ENCODE results near the gene HTR1B.

DNA sequence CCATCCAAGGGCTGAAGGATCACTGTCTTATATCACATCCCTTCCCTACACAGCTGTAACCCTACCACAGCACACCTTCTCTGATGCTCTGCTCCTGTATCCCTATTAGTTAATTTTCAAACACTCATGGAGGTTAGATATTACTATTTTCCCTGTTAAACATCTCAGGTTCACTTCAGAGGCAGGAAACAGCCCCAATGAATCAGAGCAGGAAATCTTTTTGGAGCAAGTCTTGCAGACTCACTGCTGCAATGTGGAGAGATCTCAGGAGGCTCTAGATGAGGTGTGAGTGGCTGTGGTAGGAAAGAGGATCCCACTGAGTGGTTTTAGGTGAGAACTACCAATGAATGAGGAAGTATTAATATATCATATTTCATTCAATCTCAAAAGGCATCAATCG is 19.7 kb upstream of the HTR1B start:
- TF ChIP-seq, protein P1, sequence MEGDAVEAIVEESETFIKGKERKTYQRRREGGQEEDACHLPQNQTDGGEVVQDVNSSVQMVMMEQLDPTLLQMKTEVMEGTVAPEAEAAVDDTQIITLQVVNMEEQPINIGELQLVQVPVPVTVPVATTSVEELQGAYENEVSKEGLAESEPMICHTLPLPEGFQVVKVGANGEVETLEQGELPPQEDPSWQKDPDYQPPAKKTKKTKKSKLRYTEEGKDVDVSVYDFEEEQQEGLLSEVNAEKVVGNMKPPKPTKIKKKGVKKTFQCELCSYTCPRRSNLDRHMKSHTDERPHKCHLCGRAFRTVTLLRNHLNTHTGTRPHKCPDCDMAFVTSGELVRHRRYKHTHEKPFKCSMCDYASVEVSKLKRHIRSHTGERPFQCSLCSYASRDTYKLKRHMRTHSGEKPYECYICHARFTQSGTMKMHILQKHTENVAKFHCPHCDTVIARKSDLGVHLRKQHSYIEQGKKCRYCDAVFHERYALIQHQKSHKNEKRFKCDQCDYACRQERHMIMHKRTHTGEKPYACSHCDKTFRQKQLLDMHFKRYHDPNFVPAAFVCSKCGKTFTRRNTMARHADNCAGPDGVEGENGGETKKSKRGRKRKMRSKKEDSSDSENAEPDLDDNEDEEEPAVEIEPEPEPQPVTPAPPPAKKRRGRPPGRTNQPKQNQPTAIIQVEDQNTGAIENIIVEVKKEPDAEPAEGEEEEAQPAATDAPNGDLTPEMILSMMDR (conservative IDR thresholded peaks at IDR 0.05; ENCODE audit: low read depth, low read length), result no peak
- TF ChIP-seq BHLHE40 (IDR thresholded peaks at IDR 0.05; ENCODE audit: low read depth, low read length), result no peak
- TF ChIP-seq RFX5 (IDR thresholded peaks at IDR 0.05; ENCODE audit: low read depth, low read length), result no peak
- TF ChIP-seq MXI1 (IDR thresholded peaks at IDR 0.05; ENCODE audit: borderline replicate concordance, low read depth, low read length), result no peak
- TF ChIP-seq RCOR1 (IDR thresholded peaks at IDR 0.05; ENCODE audit: insufficient replicate concordance, low read length), result no peak
- TF ChIP-seq POLR2A (IDR thresholded peaks at IDR 0.05; ENCODE audit: low read depth, low read length), result no peak
- TF ChIP-seq CHD1 (IDR thresholded peaks at IDR 0.05; ENCODE audit: low read depth, low read length), result no peak
- TF ChIP-seq, protein P2, sequence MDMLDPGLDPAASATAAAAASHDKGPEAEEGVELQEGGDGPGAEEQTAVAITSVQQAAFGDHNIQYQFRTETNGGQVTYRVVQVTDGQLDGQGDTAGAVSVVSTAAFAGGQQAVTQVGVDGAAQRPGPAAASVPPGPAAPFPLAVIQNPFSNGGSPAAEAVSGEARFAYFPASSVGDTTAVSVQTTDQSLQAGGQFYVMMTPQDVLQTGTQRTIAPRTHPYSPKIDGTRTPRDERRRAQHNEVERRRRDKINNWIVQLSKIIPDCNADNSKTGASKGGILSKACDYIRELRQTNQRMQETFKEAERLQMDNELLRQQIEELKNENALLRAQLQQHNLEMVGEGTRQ (IDR thresholded peaks at IDR 0.05; ENCODE audit: low read depth, low read length), result no peak
- no peak for TF ChIP-seq MAZ (IDR thresholded peaks at IDR 0.05; ENCODE audit: borderline replicate concordance, low read depth, low read length)
- no peak for TF ChIP-seq RAD21 (IDR thresholded peaks at IDR 0.05; ENCODE audit: low read length)
- TF ChIP-seq NFE2L2 (IDR thresholded peaks at IDR 0.05; ENCODE audit: low read depth, low read length), result no peak
- no peak for TF ChIP-seq FOS (IDR thresholded peaks at IDR 0.05; ENCODE audit: low read depth, low read length)
- TF ChIP-seq, protein P3, sequence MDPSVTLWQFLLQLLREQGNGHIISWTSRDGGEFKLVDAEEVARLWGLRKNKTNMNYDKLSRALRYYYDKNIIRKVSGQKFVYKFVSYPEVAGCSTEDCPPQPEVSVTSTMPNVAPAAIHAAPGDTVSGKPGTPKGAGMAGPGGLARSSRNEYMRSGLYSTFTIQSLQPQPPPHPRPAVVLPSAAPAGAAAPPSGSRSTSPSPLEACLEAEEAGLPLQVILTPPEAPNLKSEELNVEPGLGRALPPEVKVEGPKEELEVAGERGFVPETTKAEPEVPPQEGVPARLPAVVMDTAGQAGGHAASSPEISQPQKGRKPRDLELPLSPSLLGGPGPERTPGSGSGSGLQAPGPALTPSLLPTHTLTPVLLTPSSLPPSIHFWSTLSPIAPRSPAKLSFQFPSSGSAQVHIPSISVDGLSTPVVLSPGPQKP (IDR thresholded peaks at IDR 0.05; ENCODE audit: borderline replicate concordance, low read depth, low read length), result no peak
